GM23248 (cell line): ENCODE data around the gene MAP7D3.

Source experiments
- EZH2 ChIP-seq: fragments of 200-600 bp; sonication (generic); IDR thresholded peaks from 2 replicates; pipeline ENCODE4 v1.6.1; 2018; ENCODE audit warnings: antibody characterized with exemption, mild to moderate bottlenecking; ENCODE audit not compliant: insufficient read depth, poor library complexity, severe bottlenecking
- EZH2phosphoT487 ChIP-seq: fragments of 200-600 bp; sonication (generic); IDR thresholded peaks from 2 replicates; pipeline ENCODE4 v1.6.1; 2018; ENCODE audit warnings: antibody characterized with exemption, moderate library complexity, mild to moderate bottlenecking, low read depth; ENCODE audit not compliant: insufficient read depth

DNA sequence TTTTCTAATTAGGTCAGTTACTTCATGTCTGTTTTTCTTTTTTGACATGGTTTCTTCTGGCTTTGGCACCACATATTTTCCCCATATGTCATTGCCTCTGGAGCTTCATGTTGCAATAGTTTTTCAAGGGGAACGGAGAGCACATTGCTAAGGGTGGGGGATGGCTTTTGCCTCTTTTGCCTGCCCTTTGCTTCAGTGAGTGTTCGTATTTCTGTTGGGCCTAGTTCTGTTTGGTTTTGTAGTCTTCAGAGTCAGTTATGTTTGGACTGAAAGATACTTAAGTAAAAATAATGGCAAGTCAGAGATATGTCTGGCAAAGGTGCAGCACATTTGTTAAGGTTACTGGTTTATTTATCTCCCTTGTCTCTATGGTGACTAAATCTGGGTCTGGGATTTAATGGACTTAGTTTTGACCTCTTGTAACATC lies 74.8 kb downstream of the MAP7D3 start:
- TF ChIP-seq EZH2, result no peak
- TF ChIP-seq EZH2phosphoT487, result no peak
